Measurements from ENCODE around the gene HAPLN3. TPM values are rescaled to one million over a fixed set of nuclear protein-coding genes. Genes with fewer than 3 reads are reported as not detected.

Gene HAPLN3
- total RNA-seq, 2 experiments from 2014 or later = 66.9 to 67.5 TPM

DNA sequence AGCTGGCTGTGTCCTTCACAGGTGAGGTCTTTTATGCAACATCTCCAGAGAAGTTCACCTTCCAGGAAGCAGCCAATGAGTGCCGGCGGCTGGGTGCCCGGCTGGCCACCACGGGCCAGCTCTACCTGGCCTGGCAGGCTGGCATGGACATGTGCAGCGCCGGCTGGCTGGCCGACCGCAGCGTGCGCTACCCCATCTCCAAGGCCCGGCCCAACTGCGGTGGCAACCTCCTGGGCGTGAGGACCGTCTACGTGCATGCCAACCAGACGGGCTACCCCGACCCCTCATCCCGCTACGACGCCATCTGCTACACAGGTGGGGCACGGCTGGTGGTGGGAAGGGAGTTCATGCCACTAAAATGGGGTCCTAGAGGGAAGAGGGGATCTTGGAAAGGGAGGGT lies 52.0 kb downstream of the HAPLN3 start:
- no peak for DNase-seq
- ChIA-PET POLR2A (no interaction called here), CTCF (no interaction called here)
- H3K27me3 Mint-ChIP-seq = no peaks in the 10 kb centered on the region
- no peaks in the 10 kb centered on the region for H3K36me3 Mint-ChIP-seq (ENCODE audit: low read depth)
- no peaks in the 10 kb centered on the region for H3K9me3 Mint-ChIP-seq
- H3K27ac Mint-ChIP-seq = no peak overlapping the region
- peaks cover 5% of the 10 kb centered on the region for H3K4me1 Mint-ChIP-seq
- no peak overlapping the region for H3K4me3 Mint-ChIP-seq

DNA sequence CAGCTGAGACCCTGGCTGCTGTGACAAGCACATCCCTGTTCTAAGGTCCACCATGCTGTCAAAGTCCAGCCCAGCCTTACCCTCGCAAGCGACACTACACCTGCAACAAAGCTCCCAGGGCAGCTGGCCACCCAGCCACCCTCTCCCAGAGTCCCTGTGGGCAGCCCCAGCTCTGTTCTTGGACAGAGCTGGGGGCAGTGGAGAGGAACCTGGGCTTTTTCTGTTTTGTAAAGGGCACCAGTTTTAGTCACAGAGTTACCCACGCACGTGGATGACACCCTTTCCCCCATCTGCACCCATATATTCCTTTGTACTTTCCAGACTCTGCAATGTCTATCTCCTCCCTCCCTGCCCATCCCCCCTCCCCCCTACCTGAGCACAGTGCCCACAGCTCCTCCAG lies 53.2 kb downstream of the HAPLN3 start:
- DNase-seq = no peak
- POLR2A ChIA-PET = no interaction called here
- H3K36me3 Mint-ChIP-seq (ENCODE audit: low read depth) = no peaks in the 10 kb centered on the region
- no peaks in the 10 kb centered on the region for H3K27me3 Mint-ChIP-seq
- no peak overlapping the region for H3K4me3 Mint-ChIP-seq
- no peak overlapping the region for H3K27ac Mint-ChIP-seq
- CTCF ChIA-PET = no interaction called here
- peaks cover 5% of the 10 kb centered on the region for H3K4me1 Mint-ChIP-seq
- no peaks in the 10 kb centered on the region for H3K9me3 Mint-ChIP-seq

DNA sequence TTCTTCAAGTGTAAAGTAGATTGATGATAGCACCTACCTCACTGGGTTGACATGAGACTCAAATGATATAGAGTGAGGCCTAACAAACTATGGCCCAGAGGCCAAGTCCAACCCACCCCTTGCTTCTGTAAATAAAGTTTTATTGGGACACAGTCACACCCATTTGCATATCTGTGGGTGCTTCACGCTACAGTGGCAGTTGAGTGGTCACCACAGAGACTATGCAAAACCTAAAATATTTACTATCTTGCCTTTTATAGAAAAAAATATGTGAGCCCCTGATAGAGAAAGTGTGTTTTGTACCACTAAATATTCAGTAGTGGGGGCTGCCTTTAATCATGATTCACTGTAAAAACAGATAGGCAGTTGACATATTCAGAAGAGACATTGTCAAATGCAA lies 54.1 kb downstream of the HAPLN3 start:
- Mint-ChIP-seq H3K9me3 (no peaks in the 10 kb centered on the region), H3K4me3 (no peak overlapping the region), H3K27me3 (no peaks in the 10 kb centered on the region), H3K36me3 (ENCODE audit: low read depth) (no peaks in the 10 kb centered on the region), H3K4me1 (peaks cover 5% of the 10 kb centered on the region), H3K27ac (no peak overlapping the region)
- ChIA-PET POLR2A (no interaction called here), CTCF (no interaction called here)
- DNase-seq = no peak

DNA sequence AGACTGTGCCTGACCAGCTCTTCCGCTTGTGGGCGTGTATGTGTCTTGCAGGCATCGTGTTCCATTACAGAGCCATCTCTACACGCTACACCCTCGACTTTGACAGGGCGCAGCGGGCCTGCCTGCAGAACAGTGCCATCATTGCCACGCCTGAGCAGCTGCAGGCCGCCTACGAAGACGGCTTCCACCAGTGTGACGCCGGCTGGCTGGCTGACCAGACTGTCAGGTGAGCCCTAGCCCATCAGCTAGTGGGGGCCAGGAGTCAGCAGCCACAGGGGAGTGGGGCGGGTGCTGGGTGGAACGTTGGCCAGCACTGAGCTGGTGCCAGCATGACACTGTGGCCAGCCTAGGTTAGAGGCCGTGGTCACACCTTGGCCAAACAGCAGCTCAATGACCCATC lies 55.4 kb downstream of the HAPLN3 start:
- ChIA-PET CTCF (no interaction called here), POLR2A (no interaction called here)
- Mint-ChIP-seq H3K27ac (no peak overlapping the region), H3K4me3 (no peak overlapping the region), H3K9me3 (no peaks in the 10 kb centered on the region), H3K4me1 (peaks cover 3% of the 10 kb centered on the region), H3K36me3 (ENCODE audit: low read depth) (no peaks in the 10 kb centered on the region), H3K27me3 (no peaks in the 10 kb centered on the region)
- DNase-seq = no peak

DNA sequence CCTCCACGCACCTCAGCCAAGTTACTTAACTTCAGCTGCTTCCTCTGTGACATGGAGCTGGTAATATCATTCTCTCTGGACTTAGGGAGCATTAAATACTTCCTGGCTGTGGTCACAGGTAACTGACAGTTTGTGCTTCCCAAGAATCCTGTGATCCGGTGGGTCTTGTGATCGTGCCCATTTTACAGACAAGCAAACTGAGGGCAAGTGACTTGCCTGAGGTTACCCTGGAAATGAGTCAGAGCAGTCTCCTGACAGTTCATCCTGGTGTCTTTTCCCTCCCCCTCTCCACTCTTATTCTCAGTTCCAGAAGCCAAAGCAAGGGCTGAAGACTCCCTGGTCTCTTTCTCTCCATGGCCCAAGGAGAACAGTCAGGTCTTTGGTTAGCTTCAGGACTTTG lies 56.2 kb downstream of the HAPLN3 start:
- no peak overlapping the region for H3K4me3 Mint-ChIP-seq
- ChIA-PET POLR2A (no interaction called here), CTCF (no interaction called here)
- H3K9me3 Mint-ChIP-seq = no peaks in the 10 kb centered on the region
- no peaks in the 10 kb centered on the region for H3K27me3 Mint-ChIP-seq
- H3K4me1 Mint-ChIP-seq = peaks cover 3% of the 10 kb centered on the region
- H3K36me3 Mint-ChIP-seq (ENCODE audit: low read depth) = no peaks in the 10 kb centered on the region
- DNase-seq = no peak
- no peak overlapping the region for H3K27ac Mint-ChIP-seq

DNA sequence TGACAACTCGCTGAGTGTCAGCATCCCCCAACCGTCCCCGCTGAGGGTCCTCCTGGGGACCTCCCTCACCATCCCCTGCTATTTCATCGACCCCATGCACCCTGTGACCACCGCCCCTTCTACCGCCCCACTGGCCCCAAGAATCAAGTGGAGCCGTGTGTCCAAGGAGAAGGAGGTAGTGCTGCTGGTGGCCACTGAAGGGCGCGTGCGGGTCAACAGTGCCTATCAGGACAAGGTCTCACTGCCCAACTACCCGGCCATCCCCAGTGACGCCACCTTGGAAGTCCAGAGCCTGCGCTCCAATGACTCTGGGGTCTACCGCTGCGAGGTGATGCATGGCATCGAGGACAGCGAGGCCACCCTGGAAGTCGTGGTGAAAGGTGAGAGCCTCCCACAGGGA lies 56.7 kb downstream of the HAPLN3 start:
- Mint-ChIP-seq H3K27ac (no peak overlapping the region), H3K4me3 (no peak overlapping the region), H3K36me3 (ENCODE audit: low read depth) (no peaks in the 10 kb centered on the region), H3K9me3 (no peaks in the 10 kb centered on the region), H3K4me1 (peaks cover 3% of the 10 kb centered on the region), H3K27me3 (no peaks in the 10 kb centered on the region)
- ChIA-PET POLR2A (no interaction called here), CTCF (no interaction called here)
- DNase-seq = no peak

DNA sequence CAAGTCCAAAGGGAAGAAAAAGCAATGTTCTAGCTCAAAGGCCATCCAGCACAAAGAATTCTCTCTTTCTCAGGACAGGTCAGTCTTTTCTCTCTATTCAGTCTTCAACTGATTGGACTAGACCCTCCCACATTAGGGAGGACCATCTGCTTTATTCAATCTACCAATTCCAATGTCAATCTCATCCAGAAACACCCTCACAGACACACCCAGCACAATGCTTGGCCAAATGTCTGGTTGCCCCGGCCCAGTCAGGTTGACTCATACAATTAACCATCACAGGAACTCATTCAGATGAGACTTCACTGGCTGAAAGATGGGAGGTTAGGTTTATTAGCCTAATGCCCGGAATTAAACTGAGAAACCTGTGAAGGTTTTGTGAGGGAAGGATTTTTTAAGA lies 59.7 kb downstream of the HAPLN3 start:
- H3K4me3 Mint-ChIP-seq = no peak overlapping the region
- ChIA-PET POLR2A (no interaction called here), CTCF (interaction anchor here (1.0 to 2.1 kb wide), 3 partner anchors 212 to 371 kb away, joined by 3 to 12 read pairs (median 3); no protein-coding TSS in a partner anchor)
- no peaks in the 10 kb centered on the region for H3K36me3 Mint-ChIP-seq (ENCODE audit: low read depth)
- no peak overlapping the region for H3K27ac Mint-ChIP-seq
- H3K27me3 Mint-ChIP-seq = no peaks in the 10 kb centered on the region
- no peak for DNase-seq
- H3K4me1 Mint-ChIP-seq = peaks cover 3% of the 10 kb centered on the region
- H3K9me3 Mint-ChIP-seq = no peaks in the 10 kb centered on the region

DNA sequence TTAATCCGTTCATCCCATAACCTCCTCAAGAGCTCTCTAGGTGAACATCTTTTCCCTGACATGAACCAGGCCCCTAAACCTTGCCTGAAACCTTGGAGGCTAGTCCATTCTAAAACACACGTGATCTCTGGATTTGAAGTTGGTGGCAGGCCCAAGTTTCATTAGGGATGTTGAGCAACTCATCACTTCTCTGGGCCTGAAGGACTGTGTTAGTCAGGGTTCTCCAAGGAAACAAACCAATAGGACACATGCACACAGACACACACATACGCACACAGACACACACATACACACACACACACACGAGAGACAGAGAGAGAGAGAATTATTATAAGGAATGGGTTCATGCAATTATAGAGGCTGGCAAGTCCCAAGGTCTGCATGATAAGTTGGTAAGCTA lies 60.2 kb downstream of the HAPLN3 start:
- Mint-ChIP-seq H3K4me3 (no peak overlapping the region), H3K4me1 (peaks cover 3% of the 10 kb centered on the region), H3K27ac (no peak overlapping the region), H3K36me3 (ENCODE audit: low read depth) (no peaks in the 10 kb centered on the region), H3K9me3 (no peaks in the 10 kb centered on the region), H3K27me3 (no peaks in the 10 kb centered on the region)
- CTCF ChIA-PET = interaction anchor here (1.0 to 2.1 kb wide), 3 partner anchors 211 to 370 kb away, joined by 3 to 12 read pairs (median 3); no protein-coding TSS in a partner anchor
- no peak for DNase-seq
- POLR2A ChIA-PET = no interaction called here

DNA sequence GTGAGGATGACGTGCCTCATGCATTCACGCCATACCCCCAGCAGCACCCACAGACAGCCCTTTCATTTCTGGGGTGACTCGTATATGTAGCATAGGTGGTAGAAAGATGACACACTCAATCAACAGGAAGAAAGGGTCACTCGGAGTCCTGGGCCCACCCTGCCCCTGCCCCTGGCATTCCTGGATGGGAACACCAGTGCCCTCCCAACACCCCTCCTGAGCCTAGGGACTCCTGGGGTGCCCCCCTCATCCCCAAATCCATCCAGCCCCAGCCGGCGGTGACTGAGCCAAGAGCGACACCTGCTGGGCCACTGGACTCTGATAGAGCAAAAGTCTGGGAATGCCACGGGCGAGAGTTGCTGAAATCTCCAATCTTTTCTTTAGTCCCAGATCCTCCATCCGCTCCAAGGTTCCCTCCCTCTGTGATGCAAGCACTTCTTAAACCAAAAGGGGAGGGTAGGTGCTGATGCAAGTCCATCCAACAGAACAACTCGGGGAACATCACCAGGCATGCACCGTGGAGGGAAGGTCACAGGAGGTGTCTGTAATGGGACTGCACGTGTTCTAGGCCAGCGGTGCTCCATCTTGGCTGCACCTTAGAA lies 61.0 kb downstream of the HAPLN3 start:
- H3K4me1 Mint-ChIP-seq = peaks cover 3% of the 10 kb centered on the region
- H3K36me3 Mint-ChIP-seq (ENCODE audit: low read depth) = no peaks in the 10 kb centered on the region
- CTCF ChIA-PET = interaction anchor here (1.0 to 2.1 kb wide), 3 partner anchors 210 to 369 kb away, joined by 3 to 12 read pairs (median 3); no protein-coding TSS in a partner anchor
- H3K27me3 Mint-ChIP-seq = no peaks in the 10 kb centered on the region
- POLR2A ChIA-PET = interaction anchor here (0.9 kb wide), 1 partner anchor 213 kb away, joined by 3 read pairs; the partner anchor contains the start of gene AEN
- no peak overlapping the region for H3K27ac Mint-ChIP-seq
- no peak overlapping the region for H3K4me3 Mint-ChIP-seq
- DNase-seq = peak; percentile 38
- H3K9me3 Mint-ChIP-seq = no peaks in the 10 kb centered on the region

DNA sequence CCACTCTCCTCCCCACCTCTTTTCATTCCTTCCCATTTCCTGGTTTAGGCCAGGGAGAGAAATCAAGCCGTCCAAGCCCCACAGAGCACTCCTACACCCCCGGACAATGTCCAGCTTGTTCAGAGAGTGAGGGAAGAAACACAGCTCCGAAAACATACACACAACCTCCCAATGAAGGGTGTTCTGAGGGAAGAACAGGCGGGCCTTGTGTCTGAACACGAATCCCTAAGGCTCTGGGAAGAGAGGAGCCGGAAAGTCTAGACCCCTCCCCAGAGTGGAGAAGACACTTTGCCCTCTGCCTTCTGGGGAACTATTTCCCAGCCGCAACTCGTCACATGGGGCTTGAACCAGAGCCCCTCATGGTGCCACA lies 61.6 kb downstream of the HAPLN3 start:
- no peak for DNase-seq
- Mint-ChIP-seq H3K27ac (no peak overlapping the region), H3K4me1 (peaks cover 3% of the 10 kb centered on the region), H3K27me3 (no peaks in the 10 kb centered on the region), H3K4me3 (no peak overlapping the region), H3K9me3 (no peaks in the 10 kb centered on the region), H3K36me3 (ENCODE audit: low read depth) (no peaks in the 10 kb centered on the region)
- CTCF ChIA-PET = interaction anchor here (1.0 to 2.1 kb wide), 2 partner anchors 195 to 210 kb away, joined by 5 to 12 read pairs; partner anchors contain the start of gene ISG20
- POLR2A ChIA-PET = interaction anchor here (0.9 kb wide), 1 partner anchor 213 kb away, joined by 3 read pairs; the partner anchor contains the start of gene AEN

DNA sequence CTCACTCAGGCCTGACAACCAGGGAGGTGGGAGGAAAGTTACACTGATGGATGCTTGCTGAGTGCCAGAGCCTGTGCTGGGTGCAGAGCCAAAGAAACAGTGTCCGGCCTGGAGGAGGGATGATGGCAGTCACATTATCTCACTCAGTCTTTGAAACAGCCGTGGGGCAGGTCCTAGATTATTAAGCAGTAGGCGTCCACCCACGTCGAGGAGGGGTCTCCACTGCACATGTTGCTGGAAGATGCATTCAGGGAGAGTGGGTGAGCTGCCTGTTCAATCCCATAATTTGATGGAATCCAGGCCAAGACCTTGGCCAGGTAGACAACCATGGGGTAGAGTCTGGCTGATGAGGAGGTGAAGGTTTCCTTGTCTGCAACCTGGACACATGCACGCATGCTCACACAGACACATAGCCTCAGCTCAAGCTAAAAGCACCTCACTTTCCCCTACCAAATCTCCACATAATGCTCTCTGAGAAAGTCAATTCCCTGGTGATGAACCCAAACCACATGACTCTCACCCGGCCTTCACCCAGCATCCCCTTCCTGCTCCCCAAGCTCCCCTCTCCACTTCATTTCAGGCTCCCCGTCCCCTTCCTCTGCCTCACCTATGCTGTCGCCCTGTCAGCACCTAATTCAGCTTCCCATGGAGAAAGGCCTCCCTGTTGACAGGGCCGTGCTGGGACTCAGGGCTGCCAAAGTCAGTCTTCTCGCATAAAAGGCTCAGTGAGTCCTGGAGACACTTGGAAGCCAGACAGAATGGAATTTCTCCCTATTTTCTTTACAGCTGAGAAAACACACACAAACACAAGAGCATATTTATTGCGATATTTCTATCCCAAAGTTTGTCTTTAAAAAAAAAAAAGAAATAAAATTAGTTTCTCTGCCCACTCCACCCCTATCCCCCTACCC lies 62.3 kb downstream of the HAPLN3 start:
- no peak for DNase-seq
- CTCF ChIA-PET = interaction anchor here (0.7 to 1.0 kb wide), 2 partner anchors 194 to 209 kb away, joined by 3 to 5 read pairs; partner anchors contain the start of gene ISG20
- H3K4me1 Mint-ChIP-seq = peaks cover 3% of the 10 kb centered on the region
- no peaks in the 10 kb centered on the region for H3K9me3 Mint-ChIP-seq
- no peaks in the 10 kb centered on the region for H3K27me3 Mint-ChIP-seq
- POLR2A ChIA-PET = no interaction called here
- no peak overlapping the region for H3K27ac Mint-ChIP-seq
- no peak overlapping the region for H3K4me3 Mint-ChIP-seq
- H3K36me3 Mint-ChIP-seq (ENCODE audit: low read depth) = no peaks in the 10 kb centered on the region

DNA sequence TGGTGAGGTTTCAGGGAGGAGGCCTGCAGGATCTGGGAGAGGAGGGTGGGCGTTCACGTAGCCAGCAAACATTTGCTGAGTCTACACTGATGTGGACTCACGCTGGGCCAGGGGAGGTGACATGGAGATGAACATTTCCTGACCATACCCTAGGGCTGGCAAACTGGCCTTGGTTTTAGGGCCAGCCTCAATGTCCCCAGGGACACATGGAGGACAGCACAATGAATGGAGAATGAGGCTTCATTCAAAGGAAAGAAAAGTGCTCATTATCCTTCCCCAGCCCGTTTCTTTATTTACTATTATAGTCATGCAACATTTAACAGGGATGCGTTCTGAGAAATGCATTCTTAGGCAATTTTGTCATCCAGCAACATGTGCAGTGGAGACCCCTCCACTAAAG lies 65.3 kb downstream of the HAPLN3 start:
- no peak for DNase-seq
- POLR2A ChIA-PET = no interaction called here
- H3K27me3 Mint-ChIP-seq = peaks cover 6% of the 10 kb centered on the region
- H3K27ac Mint-ChIP-seq = no peak overlapping the region
- H3K4me1 Mint-ChIP-seq = peaks cover 3% of the 10 kb centered on the region
- no peak overlapping the region for H3K4me3 Mint-ChIP-seq
- no peaks in the 10 kb centered on the region for H3K36me3 Mint-ChIP-seq (ENCODE audit: low read depth)
- H3K9me3 Mint-ChIP-seq = no peaks in the 10 kb centered on the region
- CTCF ChIA-PET = no interaction called here

DNA sequence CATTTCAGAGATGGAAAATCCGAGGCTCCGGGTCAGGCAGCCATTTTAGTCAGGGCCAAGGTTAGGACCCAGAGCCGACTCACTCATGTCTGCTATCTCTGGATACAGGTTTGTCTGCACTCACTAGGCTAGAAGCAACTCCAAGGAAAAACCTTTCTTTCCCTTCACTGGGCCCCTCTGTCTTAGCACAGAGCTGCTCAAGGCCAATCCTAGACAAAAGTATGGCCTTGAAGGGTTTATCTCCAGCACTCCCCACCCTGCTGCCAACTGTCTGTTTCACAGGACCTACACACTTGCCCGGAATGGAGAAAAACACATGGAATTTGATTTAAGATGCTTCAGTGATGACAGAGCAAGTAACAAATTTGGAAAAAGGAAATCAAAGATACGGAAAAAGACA lies 66.6 kb downstream of the HAPLN3 start:
- H3K4me1 Mint-ChIP-seq = no peaks in the 10 kb centered on the region
- H3K4me3 Mint-ChIP-seq = no peak overlapping the region
- H3K36me3 Mint-ChIP-seq (ENCODE audit: low read depth) = no peaks in the 10 kb centered on the region
- DNase-seq = no peak
- H3K27ac Mint-ChIP-seq = no peak overlapping the region
- CTCF ChIA-PET = no interaction called here
- no peaks in the 10 kb centered on the region for H3K9me3 Mint-ChIP-seq
- H3K27me3 Mint-ChIP-seq = peaks cover 6% of the 10 kb centered on the region
- POLR2A ChIA-PET = no interaction called here

Measured in activated CD4-positive, alpha-beta memory T cell treated with anti-CD3 and anti-CD28 coated beads, Interleukin-2, amount 10 ng/mL, durations not matched to agents 7 days and 5 days (primary cell).